HepG2 (cell line): ENCODE data around the gene STN1. TPM values are rescaled to one million over a fixed set of nuclear protein-coding genes. Genes with fewer than 3 reads are reported as not detected.
A peak's percentile ranks its signal among the peaks of the same experiment; 100 is the strongest.

Experiments used
- BORCS8-MEF2B ChIP-seq: sonication (generic); formaldehyde crosslinking; IDR thresholded peaks from 2 replicates; pipeline ENCODE4 v1.8.0; 2022; ENCODE audit warnings: mild to moderate bottlenecking, missing genetic modification reagents
- CEBPB ChIP-seq: IDR thresholded peaks from 2 replicates; pipeline ENCODE4 v1.6.1; 2011; ENCODE audit warnings: low read depth, low read length, improper control_type of control experiment, borderline replicate concordance
- CHD4 ChIP-seq: fragments of 200-600 bp; sonication (generic); IDR thresholded peaks from 2 replicates; pipeline ENCODE4 v1.7.0; 2017; ENCODE audit warnings: mild to moderate bottlenecking, low read length, borderline replicate concordance
- CREB1 ChIP-seq, 2 experiments: fragments of 450-650 bp in 1 of 2; IDR thresholded peaks; 2 replicates each; pipeline ENCODE4 v1.6.1; 2016 to 2017; ENCODE audit warnings: control low read depth in 1 of 2, mild to moderate bottlenecking in 1 of 2, missing compliant biosample characterization in 1 of 2, missing genetic modification characterization in 1 of 2
- EP300 ChIP-seq, 3 experiments: sonication (generic) in 1 of 3; formaldehyde crosslinking in 1 of 3; IDR thresholded peaks; 2 replicates each; pipeline versions ENCODE4 v1.5.1 to v1.6.1; 2011 to 2020; ENCODE audit warnings: low read depth in 2 of 3, low read length in 2 of 3, borderline replicate concordance in 1 of 3, improper control_type of control experiment in 1 of 3, mild to moderate bottlenecking in 1 of 3, missing genetic modification reagents in 1 of 3, moderate library complexity in 1 of 3
- MAFG ChIP-seq: sonication (generic); formaldehyde crosslinking; IDR thresholded peaks from 2 replicates; pipeline ENCODE4 v1.5.1; 2020; ENCODE audit warnings: mild to moderate bottlenecking, missing genetic modification reagents
- MATR3 ChIP-seq: sonication (generic); formaldehyde crosslinking; IDR thresholded peaks from 2 replicates; pipeline ENCODE4 v1.4.0; 2020; ENCODE audit warnings: missing genetic modification reagents
- XRCC5 ChIP-seq: fragments of 200-400 bp; formaldehyde crosslinking; optimal IDR thresholded peaks from 2 replicates; pipeline ENCODE3; 2017; ENCODE audit warnings: mild to moderate bottlenecking, low read length
- ZKSCAN8 ChIP-seq: IDR thresholded peaks from 2 replicates; pipeline ENCODE4 v1.6.1; 2016; ENCODE audit warnings: borderline replicate concordance, missing genetic modification reagents, missing compliant biosample characterization
- ZNF292 ChIP-seq: sonication (generic); formaldehyde crosslinking; IDR thresholded peaks from 2 replicates; pipeline ENCODE4 v1.8.1; 2022; ENCODE audit warnings: mild to moderate bottlenecking, low read depth, missing genetic modification reagents, borderline replicate concordance
- ZNF33A ChIP-seq: sonication (generic); formaldehyde crosslinking; IDR thresholded peaks from 2 replicates; pipeline ENCODE4 v1.5.1; 2020; ENCODE audit warnings: missing genetic modification reagents, mild to moderate bottlenecking, moderate library complexity, borderline replicate concordance
- ZNF614 ChIP-seq: IDR thresholded peaks from 2 replicates; pipeline ENCODE4 v1.6.1; 2018; ENCODE audit warnings: missing biosample characterization, missing genetic modification reagents, inconsistent platforms, borderline replicate concordance
- ZSCAN29 ChIP-seq: sonication (generic); formaldehyde crosslinking; conservative IDR thresholded peaks from 2 replicates; pipeline ENCODE4 v1.4.0; 2020; ENCODE audit warnings: mild to moderate bottlenecking, missing genetic modification reagents
- polyA plus RNA-seq, 8 experiments: library from polyadenylated mRNA; depleted of rRNA in 3 of 8; stranded (reverse) in 7 of 8; unstranded in 1 of 8; fragments of >200 nt; fragmentation: Illumina TruSeq in 4 of 8; extraction: Trizol in 4 of 8; gene quantifications; 2 replicates each; pipeline versions ENCODE4 v1.2.1 to v1.2.3, GENCODE V29; 2011 to 2016; ENCODE audit warnings: low read depth in 4 of 8, missing spikeins in 1 of 8, mixed read lengths in 1 of 8; ENCODE audit not compliant: insufficient read depth in 1 of 8
- total RNA-seq, 5 experiments: library from RNA; depleted of rRNA; stranded (reverse); fragments of >200 nt; fragmentation: Illumina TruSeq; extraction: Trizol; gene quantifications; 2 replicates each; pipeline ENCODE4 v1.2.3, GENCODE V29; 2016; ENCODE audit warnings: low read depth in 1 of 5
- TF ChIP-seq, protein P1 (sequence below): sonication (generic); formaldehyde crosslinking; IDR thresholded peaks from 2 replicates; pipeline ENCODE4 v1.9.0; 2022; ENCODE audit warnings: low read depth, missing genetic modification reagents
- TF ChIP-seq, protein P2 (sequence below): sonication (generic); formaldehyde crosslinking; IDR thresholded peaks from 2 replicates; pipeline ENCODE4 v1.5.0; 2020; ENCODE audit warnings: mild to moderate bottlenecking, missing genetic modification reagents, borderline replicate concordance
- TF ChIP-seq, protein P3 (sequence below): sonication (generic); formaldehyde crosslinking; IDR thresholded peaks from 2 replicates; pipeline ENCODE4 v1.8.1; 2023; ENCODE audit warnings: mild to moderate bottlenecking, missing genetic modification reagents, borderline replicate concordance
- TF ChIP-seq, protein P4 (sequence below), 2 experiments: sonication (generic) in 1 of 2; formaldehyde crosslinking in 1 of 2; IDR thresholded peaks; 2 replicates each; pipeline versions ENCODE4 v1.4.0 to v1.6.1; 2018 to 2020; ENCODE audit warnings: missing genetic modification reagents in 2 of 2, borderline replicate concordance in 1 of 2, low read depth in 1 of 2, mild to moderate bottlenecking in 1 of 2, missing biosample characterization in 1 of 2

STN1 gene
- total and polyA plus RNA-seq, 2 of the 13 experiments (the other 11 are each of a cell fraction or from before 2014, with no cell fraction given), result 17.6 to 22.7 TPM

DNA sequence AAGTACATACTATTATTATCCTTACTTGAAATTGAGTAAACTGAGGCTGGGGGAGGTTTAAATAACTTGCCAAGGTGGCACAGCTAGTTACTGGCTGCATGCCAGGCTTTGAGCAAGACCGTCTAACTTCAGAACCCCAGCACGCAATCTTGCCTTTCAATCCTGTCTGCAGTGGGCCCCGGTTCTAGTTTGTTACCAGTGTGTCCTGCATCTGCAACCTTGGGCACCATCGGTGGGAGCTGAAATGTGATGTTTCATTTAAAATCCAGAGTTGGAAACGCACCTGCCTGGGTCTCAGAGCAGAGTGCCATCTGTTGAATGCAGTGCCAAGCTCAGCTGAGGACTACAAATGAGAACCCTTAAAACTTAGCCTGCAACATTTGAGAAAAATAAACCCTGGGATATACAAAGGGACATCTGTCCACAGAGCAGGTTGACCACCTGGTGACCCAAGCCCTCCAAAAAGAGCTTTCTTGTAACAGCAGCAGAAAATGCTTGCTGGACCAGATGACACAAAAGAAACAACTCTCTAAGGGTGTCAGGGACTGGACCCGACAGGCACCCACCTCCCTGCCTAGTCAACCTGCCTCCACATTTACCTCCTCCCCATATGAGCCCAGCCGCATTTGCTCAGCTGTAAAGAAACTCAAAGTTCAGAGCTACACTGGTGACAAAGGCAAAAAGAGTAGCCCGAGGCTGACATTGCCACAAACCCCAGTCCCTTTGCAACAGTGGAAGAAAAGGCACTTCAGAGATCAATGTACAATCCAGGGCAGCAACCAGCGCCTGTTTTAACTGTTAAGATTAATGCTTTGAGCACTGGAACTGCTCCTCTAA lies 64.3 kb downstream of the STN1 start (continued):
- TF ChIP-seq, protein P1, sequence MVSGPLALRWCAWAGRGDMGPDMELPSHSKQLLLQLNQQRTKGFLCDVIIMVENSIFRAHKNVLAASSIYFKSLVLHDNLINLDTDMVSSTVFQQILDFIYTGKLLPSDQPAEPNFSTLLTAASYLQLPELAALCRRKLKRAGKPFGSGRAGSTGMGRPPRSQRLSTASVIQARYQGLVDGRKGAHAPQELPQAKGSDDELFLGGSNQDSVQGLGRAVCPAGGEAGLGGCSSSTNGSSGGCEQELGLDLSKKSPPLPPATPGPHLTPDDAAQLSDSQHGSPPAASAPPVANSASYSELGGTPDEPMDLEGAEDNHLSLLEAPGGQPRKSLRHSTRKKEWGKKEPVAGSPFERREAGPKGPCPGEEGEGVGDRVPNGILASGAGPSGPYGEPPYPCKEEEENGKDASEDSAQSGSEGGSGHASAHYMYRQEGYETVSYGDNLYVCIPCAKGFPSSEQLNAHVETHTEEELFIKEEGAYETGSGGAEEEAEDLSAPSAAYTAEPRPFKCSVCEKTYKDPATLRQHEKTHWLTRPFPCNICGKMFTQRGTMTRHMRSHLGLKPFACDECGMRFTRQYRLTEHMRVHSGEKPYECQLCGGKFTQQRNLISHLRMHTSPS (CRISPR knock-in tag), result no peak
- no peak for TF ChIP-seq ZKSCAN8 (CRISPR knock-in tag)
- no peak for TF ChIP-seq MATR3 (CRISPR knock-in tag)
- TF ChIP-seq ZNF292 (CRISPR knock-in tag), result no peak
- TF ChIP-seq CEBPB, result 0 out of 2 replicates have a peak, but pooled peaks have one; percentile 2
- no peak for TF ChIP-seq MAFG
- TF ChIP-seq EP300 (IDR thresholded peaks at IDR 0.05; ENCODE audit: low read depth in 2 of 2, low read length in 2 of 2), result no peak
- no peak for TF ChIP-seq EP300 (CRISPR knock-in tag; IDR thresholded peaks at IDR 0.05; ENCODE audit: borderline replicate concordance)
- TF ChIP-seq CHD4, result no peak
- no peak for TF ChIP-seq CREB1 (IDR thresholded peaks at IDR 0.05)
- peak; percentile 5; the same call in 1 of the 2 replicates for TF ChIP-seq CREB1 (CRISPR knock-in tag; IDR thresholded peaks at IDR 0.05)
- TF ChIP-seq ZNF33A (CRISPR knock-in tag), result peak; percentile 49; the same call in 1 of the 2 replicates
- TF ChIP-seq, protein P2, sequence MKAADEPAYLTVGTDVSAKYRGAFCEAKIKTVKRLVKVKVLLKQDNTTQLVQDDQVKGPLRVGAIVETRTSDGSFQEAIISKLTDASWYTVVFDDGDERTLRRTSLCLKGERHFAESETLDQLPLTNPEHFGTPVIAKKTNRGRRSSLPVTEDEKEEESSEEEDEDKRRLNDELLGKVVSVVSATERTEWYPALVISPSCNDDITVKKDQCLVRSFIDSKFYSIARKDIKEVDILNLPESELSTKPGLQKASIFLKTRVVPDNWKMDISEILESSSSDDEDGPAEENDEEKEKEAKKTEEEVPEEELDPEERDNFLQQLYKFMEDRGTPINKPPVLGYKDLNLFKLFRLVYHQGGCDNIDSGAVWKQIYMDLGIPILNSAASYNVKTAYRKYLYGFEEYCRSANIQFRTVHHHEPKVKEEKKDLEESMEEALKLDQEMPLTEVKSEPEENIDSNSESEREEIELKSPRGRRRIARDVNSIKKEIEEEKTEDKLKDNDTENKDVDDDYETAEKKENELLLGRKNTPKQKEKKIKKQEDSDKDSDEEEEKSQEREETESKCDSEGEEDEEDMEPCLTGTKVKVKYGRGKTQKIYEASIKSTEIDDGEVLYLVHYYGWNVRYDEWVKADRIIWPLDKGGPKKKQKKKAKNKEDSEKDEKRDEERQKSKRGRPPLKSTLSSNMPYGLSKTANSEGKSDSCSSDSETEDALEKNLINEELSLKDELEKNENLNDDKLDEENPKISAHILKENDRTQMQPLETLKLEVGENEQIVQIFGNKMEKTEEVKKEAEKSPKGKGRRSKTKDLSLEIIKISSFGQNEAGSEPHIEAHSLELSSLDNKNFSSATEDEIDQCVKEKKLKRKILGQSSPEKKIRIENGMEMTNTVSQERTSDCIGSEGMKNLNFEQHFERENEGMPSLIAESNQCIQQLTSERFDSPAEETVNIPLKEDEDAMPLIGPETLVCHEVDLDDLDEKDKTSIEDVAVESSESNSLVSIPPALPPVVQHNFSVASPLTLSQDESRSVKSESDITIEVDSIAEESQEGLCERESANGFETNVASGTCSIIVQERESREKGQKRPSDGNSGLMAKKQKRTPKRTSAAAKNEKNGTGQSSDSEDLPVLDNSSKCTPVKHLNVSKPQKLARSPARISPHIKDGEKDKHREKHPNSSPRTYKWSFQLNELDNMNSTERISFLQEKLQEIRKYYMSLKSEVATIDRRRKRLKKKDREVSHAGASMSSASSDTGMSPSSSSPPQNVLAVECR (CRISPR knock-in tag), result peak; percentile 85; the same call in 1 of the 2 replicates
- TF ChIP-seq, protein P3, sequence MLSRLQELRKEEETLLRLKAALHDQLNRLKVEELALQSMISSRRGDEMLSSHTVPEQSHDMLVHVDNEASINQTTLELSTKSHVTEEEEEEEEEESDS (CRISPR knock-in tag), result no peak
- TF ChIP-seq ZSCAN29 (CRISPR knock-in tag), result peak; percentile 53; the same call in 1 of the 2 replicates
- TF ChIP-seq, protein P4, sequence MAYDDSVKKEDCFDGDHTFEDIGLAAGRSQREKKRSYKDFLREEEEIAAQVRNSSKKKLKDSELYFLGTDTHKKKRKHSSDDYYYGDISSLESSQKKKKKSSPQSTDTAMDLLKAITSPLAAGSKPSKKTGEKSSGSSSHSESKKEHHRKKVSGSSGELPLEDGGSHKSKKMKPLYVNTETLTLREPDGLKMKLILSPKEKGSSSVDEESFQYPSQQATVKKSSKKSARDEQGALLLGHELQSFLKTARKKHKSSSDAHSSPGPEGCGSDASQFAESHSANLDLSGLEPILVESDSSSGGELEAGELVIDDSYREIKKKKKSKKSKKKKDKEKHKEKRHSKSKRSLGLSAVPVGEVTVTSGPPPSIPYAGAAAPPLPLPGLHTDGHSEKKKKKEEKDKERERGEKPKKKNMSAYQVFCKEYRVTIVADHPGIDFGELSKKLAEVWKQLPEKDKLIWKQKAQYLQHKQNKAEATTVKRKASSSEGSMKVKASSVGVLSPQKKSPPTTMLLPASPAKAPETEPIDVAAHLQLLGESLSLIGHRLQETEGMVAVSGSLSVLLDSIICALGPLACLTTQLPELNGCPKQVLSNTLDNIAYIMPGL (CRISPR knock-in tag; IDR thresholded peaks at IDR 0.05; ENCODE audit: borderline replicate concordance in 1 of 2, low read depth in 1 of 2), result peak; percentile 38 to 60; a peak in 2 of 4 replicates
- TF ChIP-seq ZNF614 (CRISPR knock-in tag), result peak; percentile 74
- no peak for TF ChIP-seq XRCC5
- no peak for TF ChIP-seq BORCS8-MEF2B
